Caco-2 (cell line): ENCODE data around the gene COL20A1. TPM values are rescaled to one million over a fixed set of nuclear protein-coding genes. Genes with fewer than 3 reads are reported as not detected.

ENCODE experiments used
- BruUV-seq: library from RNA; stranded (reverse); fragments of 400-500 nt; replicated peaks from 2 replicates; lab custom pipeline; 2021; lab: Mats Ljungman, UMichigan
- CTCF ChIA-PET: fragments of 300-600 bp; sonication (Branson Sonifier 250); formaldehyde crosslinking; loops from one replicate; lab custom pipeline; 2022; ENCODE audit warnings: antibody characterized with exemption; lab: Charles Lee
- POLR2A ChIA-PET: fragments of 300-600 bp; sonication (Branson Sonifier 250); formaldehyde crosslinking; loops from one replicate; lab custom pipeline; 2022; ENCODE audit warnings: antibody characterized with exemption; lab: Charles Lee
- DNase-seq, 2 experiments: peaks; one replicate each; pipeline versions ENCODE4 v3.0.0 to v3.0.0-alpha.2; 2020 to 2022
- H3K27me3 ChIP-seq: replicated peaks from 2 replicates; pipeline ENCODE4 v1.6.0; 2011; ENCODE audit warnings: low read length; ENCODE audit not compliant: control insufficient read depth, insufficient read depth
- H3K36me3 ChIP-seq: 2 replicates; pipeline ENCODE4 v1.5.1; 2011; ENCODE audit warnings: low read length; ENCODE audit not compliant: control insufficient read depth, insufficient read depth
- H3K4me1 ChIP-seq: fragments of 250-450 bp; sonication (Bioruptor Pico); 2 replicates; pipeline ENCODE4 v1.5.1; 2020; ENCODE audit warnings: mild to moderate bottlenecking
- H3K4me3 ChIP-seq: 2 replicates; pipeline ENCODE4 v1.5.1; 2011; ENCODE audit warnings: low read depth, mild to moderate bottlenecking, control low read depth, low read length
- H3K9me3 ChIP-seq: fragments of 250-450 bp; sonication (Bioruptor Pico); 2 replicates; pipeline ENCODE4 v1.5.1; 2020; ENCODE audit warnings: mild to moderate bottlenecking, moderate library complexity
- H3K27ac Mint-ChIP-seq: one replicate; pipeline ENCODE4 v1.8.0; 2022; ENCODE audit warnings: mixed read lengths; ENCODE audit not compliant: unreplicated experiment
- H3K27me3 Mint-ChIP-seq: one replicate; pipeline ENCODE4 v1.8.0; 2022; ENCODE audit warnings: mixed read lengths; ENCODE audit not compliant: insufficient read depth, unreplicated experiment
- H3K36me3 Mint-ChIP-seq: one replicate; pipeline ENCODE4 v1.8.0; 2022; ENCODE audit warnings: mild to moderate bottlenecking, mixed read lengths; ENCODE audit not compliant: insufficient read depth, unreplicated experiment
- H3K4me1 Mint-ChIP-seq: one replicate; pipeline ENCODE4 v1.8.0; 2022; ENCODE audit warnings: low read depth, mixed read lengths; ENCODE audit not compliant: unreplicated experiment
- H3K4me3 Mint-ChIP-seq: one replicate; pipeline ENCODE4 v1.8.0; 2022; ENCODE audit warnings: mild to moderate bottlenecking, moderate library complexity, mixed read lengths; ENCODE audit not compliant: unreplicated experiment
- H3K9me3 Mint-ChIP-seq: one replicate; pipeline ENCODE4 v1.8.0; 2022; ENCODE audit warnings: mixed read lengths; ENCODE audit not compliant: unreplicated experiment
- intact Hi-C: fragments of 100-400 bp; cut with micrococcal nuclease; formaldehyde crosslinking; loops from one replicate; pipeline ENCODE4 v1.10.0; 2022; ENCODE audit not compliant: unreplicated experiment
- total RNA-seq: library from RNA; stranded (reverse); gene quantifications from 2 replicates; pipeline ENCODE4 v1.2.3, GENCODE V29; 2022
- TF ChIP-seq, protein P1 (sequence below), 2 experiments: fragments of 200-600 bp in 1 of 2; IDR thresholded peaks; 1 replicate in 1 of 2; 2 replicates in 1 of 2; pipeline versions ENCODE4 v1.5.1 to v1.8.0; 2011 to 2022; ENCODE audit warnings: antibody characterized with exemption in 1 of 2, control low read depth in 1 of 2, inconsistent platforms in 1 of 2, low read depth in 1 of 2, low read length in 1 of 2, mild to moderate bottlenecking in 1 of 2, moderate library complexity in 1 of 2; ENCODE audit not compliant: insufficient read depth in 1 of 2, severe bottlenecking in 1 of 2, unreplicated experiment in 1 of 2

The COL20A1 gene
- total RNA-seq, 1 experiment from 2014 or later, result 0.27 TPM

DNA sequence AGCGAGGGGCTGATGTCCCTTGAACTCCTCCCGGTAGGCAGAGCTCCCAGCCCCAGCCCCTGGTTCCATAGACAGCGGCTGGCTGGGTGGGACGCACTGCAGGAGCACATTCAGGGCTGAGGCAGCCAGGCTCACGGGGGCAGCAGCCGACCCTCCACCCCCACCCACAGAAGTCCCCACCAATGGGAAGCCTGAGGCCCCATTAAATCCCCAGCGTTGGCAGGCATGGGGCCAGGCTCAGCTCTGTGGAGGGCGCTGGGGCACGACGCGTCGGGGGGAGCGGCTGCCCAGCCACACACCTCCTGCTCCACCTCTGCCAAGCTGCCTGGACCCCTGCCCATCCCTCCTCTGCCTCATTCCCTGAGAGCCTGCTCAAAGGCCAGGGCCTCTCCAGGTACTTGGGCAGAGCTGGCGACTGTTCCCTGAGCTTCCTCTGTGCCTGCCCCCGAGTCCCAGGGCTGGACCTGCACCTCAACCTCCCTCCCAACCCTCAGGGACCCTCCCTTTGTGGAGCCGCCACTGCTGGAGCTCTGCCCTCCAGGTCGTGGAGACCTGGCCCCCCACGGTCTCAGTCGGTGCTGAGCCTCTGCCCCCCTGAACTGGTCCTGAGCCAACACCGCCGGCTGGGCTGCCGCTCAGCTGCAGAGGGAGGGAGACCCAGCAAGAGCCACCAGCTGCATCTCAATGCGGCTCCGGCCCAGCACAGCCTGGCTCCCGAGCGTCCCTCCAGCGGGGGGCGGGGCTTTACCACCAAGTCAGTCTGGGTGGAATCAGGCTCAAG lies 59.0 kb downstream of the COL20A1 start:
- no peaks in the 10 kb centered on the region for H3K4me1 ChIP-seq
- H3K4me3 ChIP-seq, result no peak overlapping the region
- Mint-ChIP-seq H3K36me3 (no peaks in the 10 kb centered on the region), H3K27ac (no peak overlapping the region), H3K4me1 (no peaks in the 10 kb centered on the region), H3K9me3 (peaks cover 14% of the 10 kb centered on the region), H3K4me3 (no peak overlapping the region), H3K27me3 (peaks cover 3% of the 10 kb centered on the region)
- intact Hi-C loops, result no loop called here
- TF ChIP-seq, protein P1, sequence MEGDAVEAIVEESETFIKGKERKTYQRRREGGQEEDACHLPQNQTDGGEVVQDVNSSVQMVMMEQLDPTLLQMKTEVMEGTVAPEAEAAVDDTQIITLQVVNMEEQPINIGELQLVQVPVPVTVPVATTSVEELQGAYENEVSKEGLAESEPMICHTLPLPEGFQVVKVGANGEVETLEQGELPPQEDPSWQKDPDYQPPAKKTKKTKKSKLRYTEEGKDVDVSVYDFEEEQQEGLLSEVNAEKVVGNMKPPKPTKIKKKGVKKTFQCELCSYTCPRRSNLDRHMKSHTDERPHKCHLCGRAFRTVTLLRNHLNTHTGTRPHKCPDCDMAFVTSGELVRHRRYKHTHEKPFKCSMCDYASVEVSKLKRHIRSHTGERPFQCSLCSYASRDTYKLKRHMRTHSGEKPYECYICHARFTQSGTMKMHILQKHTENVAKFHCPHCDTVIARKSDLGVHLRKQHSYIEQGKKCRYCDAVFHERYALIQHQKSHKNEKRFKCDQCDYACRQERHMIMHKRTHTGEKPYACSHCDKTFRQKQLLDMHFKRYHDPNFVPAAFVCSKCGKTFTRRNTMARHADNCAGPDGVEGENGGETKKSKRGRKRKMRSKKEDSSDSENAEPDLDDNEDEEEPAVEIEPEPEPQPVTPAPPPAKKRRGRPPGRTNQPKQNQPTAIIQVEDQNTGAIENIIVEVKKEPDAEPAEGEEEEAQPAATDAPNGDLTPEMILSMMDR (IDR thresholded peaks at IDR 0.05; ENCODE audit: insufficient read depth in 1 of 2, low read depth in 1 of 2, low read length in 1 of 2, severe bottlenecking in 1 of 2, unreplicated experiment in 1 of 2), result no peak
- DNase-seq, result no peak
- CTCF ChIA-PET, result interaction anchor here (0.6 to 1.2 kb wide), 2 partner anchors 129 to 186 kb away, joined by 3 read pairs; no protein-coding TSS in a partner anchor
- H3K36me3 ChIP-seq, result no peaks in the 10 kb centered on the region
- peaks cover 38% of the 10 kb centered on the region for H3K9me3 ChIP-seq
- BruUV-seq, result no TSS peak
- POLR2A ChIA-PET, result no interaction called here
- no peaks in the 10 kb centered on the region for H3K27me3 ChIP-seq

DNA sequence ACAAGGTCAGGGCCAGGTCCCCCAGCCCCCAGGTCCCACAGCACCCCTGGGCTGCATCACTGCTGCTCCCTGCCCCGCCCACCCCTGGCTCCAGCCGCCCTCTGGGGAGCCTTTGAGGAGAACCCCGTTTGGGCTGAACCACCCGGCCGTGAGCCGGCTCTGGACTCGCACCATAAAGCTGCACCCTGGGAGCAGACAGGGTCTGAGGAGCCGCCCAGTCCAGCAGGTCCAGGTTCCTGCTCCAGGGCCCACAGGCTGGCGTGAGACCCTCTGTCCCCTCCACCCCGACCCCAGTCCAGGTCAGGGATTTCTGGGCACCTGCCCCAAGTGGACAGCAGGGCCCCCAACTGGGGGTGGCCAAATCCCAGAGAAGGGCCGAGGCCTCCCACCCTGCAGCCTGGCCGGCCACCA lies 59.8 kb downstream of the COL20A1 start:
- H3K9me3 ChIP-seq, result peaks cover 38% of the 10 kb centered on the region
- no peaks in the 10 kb centered on the region for H3K4me1 ChIP-seq
- TF ChIP-seq, protein P1 (IDR thresholded peaks at IDR 0.05; ENCODE audit: insufficient read depth in 1 of 2, low read depth in 1 of 2, low read length in 1 of 2, severe bottlenecking in 1 of 2, unreplicated experiment in 1 of 2), result no peak
- H3K9me3 Mint-ChIP-seq, result peaks cover 14% of the 10 kb centered on the region
- no peaks in the 10 kb centered on the region for H3K36me3 Mint-ChIP-seq
- no peak for DNase-seq
- POLR2A ChIA-PET, result no interaction called here
- H3K27me3 Mint-ChIP-seq, result peaks cover 3% of the 10 kb centered on the region
- no peaks in the 10 kb centered on the region for H3K36me3 ChIP-seq
- no peaks in the 10 kb centered on the region for H3K4me1 Mint-ChIP-seq
- BruUV-seq, result no TSS peak
- H3K27ac Mint-ChIP-seq, result no peak overlapping the region
- H3K27me3 ChIP-seq, result no peaks in the 10 kb centered on the region
- CTCF ChIA-PET, result no interaction called here
- H3K4me3 Mint-ChIP-seq, result no peak overlapping the region
- intact Hi-C loops, result no loop called here
- H3K4me3 ChIP-seq, result no peak overlapping the region

DNA sequence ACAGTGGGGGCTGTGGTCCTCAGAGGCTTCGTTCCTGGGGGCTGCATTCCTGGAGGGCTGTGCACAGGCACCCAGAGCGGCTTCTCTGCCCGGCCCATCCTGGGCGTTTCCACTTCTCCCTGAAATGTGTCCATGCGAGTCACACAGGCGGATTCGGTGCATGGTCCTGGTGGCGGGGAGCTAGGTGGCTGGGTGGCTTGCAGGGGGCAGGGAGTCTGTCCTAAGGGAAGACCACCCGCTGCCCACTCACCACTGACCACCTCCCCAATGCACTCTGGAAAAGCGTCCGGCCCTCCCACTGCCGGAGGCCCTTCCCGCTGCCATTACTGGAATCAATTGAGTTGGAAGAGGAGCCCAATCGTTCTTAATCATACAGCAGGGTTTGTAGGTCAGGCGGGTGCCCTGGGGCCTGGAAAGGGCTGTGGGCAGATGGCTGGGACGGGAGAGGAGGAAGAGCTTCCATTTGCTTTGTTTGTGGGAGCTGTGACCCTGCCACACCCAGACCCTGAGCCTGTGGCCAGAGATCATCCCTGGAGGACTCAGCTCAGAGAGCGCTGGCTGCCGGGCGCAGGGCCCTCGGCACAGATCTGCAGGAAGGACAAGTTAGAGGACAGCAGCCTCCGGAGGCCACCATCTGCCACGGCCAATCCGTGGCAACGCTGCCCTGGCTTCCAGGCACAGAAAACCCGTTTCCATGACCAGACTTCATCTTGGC lies 61.8 kb downstream of the COL20A1 start:
- intact Hi-C loops, result no loop called here
- peaks cover 3% of the 10 kb centered on the region for H3K27me3 Mint-ChIP-seq
- BruUV-seq, result no TSS peak
- H3K4me3 ChIP-seq, result no peak overlapping the region
- H3K4me1 ChIP-seq, result no peaks in the 10 kb centered on the region
- POLR2A ChIA-PET, result no interaction called here
- no peak overlapping the region for H3K27ac Mint-ChIP-seq
- no peaks in the 10 kb centered on the region for H3K4me1 Mint-ChIP-seq
- H3K9me3 ChIP-seq, result peaks cover 38% of the 10 kb centered on the region
- H3K36me3 Mint-ChIP-seq, result no peaks in the 10 kb centered on the region
- H3K27me3 ChIP-seq, result no peaks in the 10 kb centered on the region
- H3K36me3 ChIP-seq, result no peaks in the 10 kb centered on the region
- TF ChIP-seq, protein P1 (IDR thresholded peaks at IDR 0.05; ENCODE audit: insufficient read depth in 1 of 2, low read depth in 1 of 2, low read length in 1 of 2, severe bottlenecking in 1 of 2, unreplicated experiment in 1 of 2), result no peak
- no peak overlapping the region for H3K4me3 Mint-ChIP-seq
- CTCF ChIA-PET, result no interaction called here
- DNase-seq, result no peak
- peaks cover 14% of the 10 kb centered on the region for H3K9me3 Mint-ChIP-seq
